Measurements from ENCODE around the gene MCF2L. TPM values are rescaled to one million over a fixed set of nuclear protein-coding genes. Genes with fewer than 3 reads are reported as not detected.
"Not testable (repeated sequence)": the region's sequence is repeated elsewhere in the genome, so short reads cannot be mapped to it uniquely, and the experiment has no call there.

Gene MCF2L
- total RNA-seq, 2 experiments from 2014 or later = 13.0 to 13.5 TPM

- Mint-ChIP-seq H3K36me3 (ENCODE audit: low read depth) (no peaks in the 10 kb centered on the region), H3K27me3 (no peaks in the 10 kb centered on the region), H3K9me3 (no peaks in the 10 kb centered on the region), H3K4me3 (no peak overlapping the region), H3K4me1 (ENCODE audit: low read depth) (no peaks in the 10 kb centered on the region), H3K27ac (no peak overlapping the region)
- intact Hi-C loops (cut with DNase I, micrococcal nuclease) = loop anchor here in 1 of 2 experiments (1.0 kb wide), 1 partner anchor 86 kb away; no protein-coding TSS in a partner anchor
- Histone ChIP-seq H3K27me3 (ENCODE audit: control insufficient read depth in 1 of 2, insufficient read depth in 2 of 2, low read length in 2 of 2) (no peaks in the 10 kb centered on the region), H3K4me1 (ENCODE audit: insufficient read depth, low read length) (peaks cover 4% of the 10 kb centered on the region), H3K9me3 (ENCODE audit: control insufficient read depth in 1 of 2, insufficient read depth in 1 of 2, low read length in 2 of 2) (peaks cover 0 to 8% of the 10 kb centered on the region in 2 experiments), H3K27ac (ENCODE audit: low read depth in 1 of 2, low read length in 2 of 2) (no peak overlapping the region), H3K4me3 (ENCODE audit: low read length) (no peak overlapping the region), H3K36me3 (ENCODE audit: insufficient read depth, low read length) (no peaks in the 10 kb centered on the region)
- DNase-seq (no peak), ATAC-seq (ENCODE audit: poor library complexity) (no peak)
- POLR2A ChIA-PET = no interaction called here
- TF ChIP-seq CTCF (IDR thresholded peaks at IDR 0.05) = no peak
- CTCF ChIA-PET = interaction anchor here (1.8 kb wide), 1 partner anchor 86 kb away, joined by 6 read pairs; no protein-coding TSS in a partner anchor
Measured at GRCh38 chr13:113028336-113029060, 59.5 kb downstream of the MCF2L start.

DNA sequence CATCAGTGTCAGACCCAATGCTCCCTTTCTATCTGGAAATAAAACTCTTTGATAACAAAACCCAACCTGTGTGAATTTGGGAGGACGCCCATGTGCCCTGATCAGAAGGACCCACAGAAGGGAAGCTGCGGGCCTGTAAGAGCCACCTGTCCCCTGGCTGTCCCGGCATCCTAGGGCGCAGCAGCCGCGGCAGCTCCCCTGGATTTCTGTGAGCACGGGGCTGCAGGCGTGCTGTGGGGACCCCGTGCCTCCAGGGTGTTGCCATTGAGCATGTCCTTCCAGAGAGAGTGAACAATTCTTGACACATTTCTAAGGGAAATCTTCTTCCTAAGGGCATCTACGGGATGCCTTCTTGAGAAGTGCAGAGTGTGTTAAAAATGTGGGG lies 60.0 kb downstream of the MCF2L start:
- Mint-ChIP-seq H3K27ac (no peak overlapping the region), H3K27me3 (no peaks in the 10 kb centered on the region), H3K9me3 (no peaks in the 10 kb centered on the region), H3K36me3 (ENCODE audit: low read depth) (no peaks in the 10 kb centered on the region), H3K4me3 (no peak overlapping the region), H3K4me1 (ENCODE audit: low read depth) (no peaks in the 10 kb centered on the region)
- intact Hi-C loops (cut with DNase I, micrococcal nuclease) = loop anchor here in 1 of 2 experiments (1.0 kb wide), 1 partner anchor 87 kb away; no protein-coding TSS in a partner anchor
- Histone ChIP-seq H3K4me3 (ENCODE audit: low read length) (no peak overlapping the region), H3K36me3 (ENCODE audit: insufficient read depth, low read length) (no peaks in the 10 kb centered on the region), H3K4me1 (ENCODE audit: insufficient read depth, low read length) (peaks cover 4% of the 10 kb centered on the region), H3K27ac (ENCODE audit: low read depth in 1 of 2, low read length in 2 of 2) (no peak overlapping the region), H3K27me3 (ENCODE audit: control insufficient read depth in 1 of 2, insufficient read depth in 2 of 2, low read length in 2 of 2) (no peaks in the 10 kb centered on the region), H3K9me3 (ENCODE audit: control insufficient read depth in 1 of 2, insufficient read depth in 1 of 2, low read length in 2 of 2) (peaks cover 0 to 8% of the 10 kb centered on the region in 2 experiments)
- ATAC-seq (ENCODE audit: poor library complexity) (no peak), DNase-seq (no peak)
- CTCF ChIA-PET = interaction anchor here (0.9 to 1.8 kb wide), 2 partner anchors 60 to 86 kb away, joined by 4 to 6 read pairs; no protein-coding TSS in a partner anchor
- TF ChIP-seq CTCF (IDR thresholded peaks at IDR 0.05) = no peak
- POLR2A ChIA-PET = no interaction called here

DNA sequence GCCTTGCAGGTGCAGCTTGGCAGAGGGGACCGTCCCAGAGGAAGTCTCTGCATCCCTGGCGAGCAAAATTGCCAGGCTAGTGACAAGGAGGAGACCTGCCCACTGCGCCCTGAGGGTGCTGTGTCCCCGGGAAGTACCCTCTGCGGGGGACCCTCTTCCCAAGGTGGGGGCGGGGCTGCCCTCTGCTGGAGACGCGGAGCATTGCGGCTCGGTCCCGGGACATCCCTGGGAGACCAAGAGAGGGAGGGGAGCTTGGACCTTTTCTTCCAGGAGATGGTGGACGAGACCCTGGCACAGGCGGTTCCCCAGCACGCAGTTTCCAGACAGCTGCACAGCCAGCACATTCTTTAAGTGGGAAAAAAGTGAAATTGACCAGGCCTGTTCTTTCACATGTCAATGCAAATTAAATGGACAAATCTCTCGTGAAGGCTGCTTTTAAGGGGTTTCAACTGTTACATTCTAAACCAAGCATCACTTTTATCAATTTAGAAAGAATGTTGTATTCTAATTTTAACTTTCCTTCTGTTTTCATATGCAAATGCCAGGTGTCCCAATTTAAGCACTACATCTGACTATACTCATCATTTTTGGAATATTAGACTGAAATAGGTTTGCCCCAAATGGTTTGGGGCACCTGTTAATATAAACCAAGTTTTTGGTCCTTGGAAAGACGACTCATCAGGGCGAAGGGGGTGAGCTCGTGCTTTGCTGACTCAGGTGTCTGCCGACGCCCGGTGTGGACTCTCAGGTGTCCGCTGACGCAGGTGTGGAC lies 60.7 kb downstream of the MCF2L start:
- Mint-ChIP-seq H3K27me3 (no peaks in the 10 kb centered on the region), H3K4me1 (ENCODE audit: low read depth) (no peaks in the 10 kb centered on the region), H3K9me3 (no peaks in the 10 kb centered on the region), H3K4me3 (no peak overlapping the region), H3K36me3 (ENCODE audit: low read depth) (no peaks in the 10 kb centered on the region), H3K27ac (no peak overlapping the region)
- ChIA-PET CTCF (interaction anchor here (0.9 to 1.8 kb wide), 2 partner anchors 60 to 87 kb away, joined by 4 to 6 read pairs; no protein-coding TSS in a partner anchor), POLR2A (no interaction called here)
- DNase-seq (peak in 13 of 14 experiments; percentile 17 to 69 (median 45)), ATAC-seq (ENCODE audit: poor library complexity) (no peak)
- H3K27ac ChIP-seq (ENCODE audit: low read depth in 1 of 2, low read length in 2 of 2) = no peak overlapping the region
- intact Hi-C loops (cut with DNase I, micrococcal nuclease) = loop anchor here (1.0 kb wide), 1 partner anchor 87 kb away; no protein-coding TSS in a partner anchor
- no peak overlapping the region for H3K4me3 ChIP-seq (ENCODE audit: low read length)
- peak; percentile 94 for TF ChIP-seq CTCF (IDR thresholded peaks at IDR 0.05)
- peaks cover 0 to 8% of the 10 kb centered on the region in 2 experiments for H3K9me3 ChIP-seq (ENCODE audit: control insufficient read depth in 1 of 2, insufficient read depth in 1 of 2, low read length in 2 of 2)
- no peaks in the 10 kb centered on the region for H3K27me3 ChIP-seq (ENCODE audit: control insufficient read depth in 1 of 2, insufficient read depth in 2 of 2, low read length in 2 of 2)
- peaks cover 4% of the 10 kb centered on the region for H3K4me1 ChIP-seq (ENCODE audit: insufficient read depth, low read length)
- no peaks in the 10 kb centered on the region for H3K36me3 ChIP-seq (ENCODE audit: insufficient read depth, low read length)

- H3K27ac Mint-ChIP-seq; H3K4me1 ChIP-seq (ENCODE audit: insufficient read depth, low read length); H3K36me3 Mint-ChIP-seq (ENCODE audit: low read depth); POLR2A ChIA-PET; H3K4me3 ChIP-seq (ENCODE audit: low read length); H3K4me1 Mint-ChIP-seq (ENCODE audit: low read depth); H3K9me3 ChIP-seq (ENCODE audit: control insufficient read depth in 1 of 2, insufficient read depth in 1 of 2, low read length in 2 of 2); H3K27ac ChIP-seq (ENCODE audit: low read depth in 1 of 2, low read length in 2 of 2); H3K27me3 ChIP-seq (ENCODE audit: control insufficient read depth in 1 of 2, insufficient read depth in 2 of 2, low read length in 2 of 2); H3K36me3 ChIP-seq (ENCODE audit: insufficient read depth, low read length); DNase-seq; H3K9me3 Mint-ChIP-seq; ATAC-seq (ENCODE audit: poor library complexity); H3K4me3 Mint-ChIP-seq; H3K27me3 Mint-ChIP-seq: not testable (repeated sequence)
- intact Hi-C loops (cut with DNase I, micrococcal nuclease) = loop anchor here in 1 of 2 experiments (1.0 kb wide), 1 partner anchor 88 kb away; no protein-coding TSS in a partner anchor
- CTCF ChIA-PET = interaction anchor here (1.8 kb wide), 1 partner anchor 87 kb away, joined by 6 read pairs; no protein-coding TSS in a partner anchor
Measured at GRCh38 chr13:113030259-113030640, 61.2 kb downstream of the MCF2L start.

All from CD4-positive, alpha-beta T cell (primary cell).